GM23338 (cell line): ENCODE data around the gene RGS6. TPM values are rescaled to one million over a fixed set of nuclear protein-coding genes. Genes with fewer than 3 reads are reported as not detected.

Experiments
- ATAC-seq: fragments of 200-7000 bp; cut with Tn5 transposase; 3 replicates; pipeline ENCODE4 v1.9.1; 2020
- DNase-seq: peaks from one replicate; pipeline ENCODE4 v3.0.0-alpha.2; 2015; ENCODE audit warnings: low spot score
- H2AFZ ChIP-seq: fragments of 200-600 bp; sonication (generic); 2 replicates; pipeline ENCODE4 v1.8.0; 2016; ENCODE audit warnings: antibody characterized with exemption, mild to moderate bottlenecking, moderate library complexity
- H3F3A ChIP-seq: fragments of 200-600 bp; sonication (generic); replicated peaks from 2 replicates; pipeline ENCODE4 v1.8.0; 2017; ENCODE audit warnings: antibody characterized with exemption, mixed run types, low read depth
- H3K27ac ChIP-seq: fragments of 200-600 bp; sonication (generic); 2 replicates; pipeline ENCODE4 v1.6.1; 2016; ENCODE audit warnings: low read depth
- H3K27me3 ChIP-seq: fragments of 200-600 bp; sonication (generic); 2 replicates; pipeline ENCODE4 v1.8.0; 2016; ENCODE audit warnings: mild to moderate bottlenecking, mixed run types, moderate library complexity; ENCODE audit not compliant: insufficient read depth
- H3K36me3 ChIP-seq: fragments of 200-600 bp; sonication (generic); 2 replicates; pipeline ENCODE4 v1.8.0; 2016; ENCODE audit warnings: mild to moderate bottlenecking; ENCODE audit not compliant: insufficient read depth
- H3K4me1 ChIP-seq: fragments of 200-600 bp; sonication (generic); 2 replicates; pipeline ENCODE4 v1.8.0; 2016; ENCODE audit warnings: mild to moderate bottlenecking, moderate library complexity; ENCODE audit not compliant: insufficient read depth
- H3K4me2 ChIP-seq: fragments of 200-600 bp; sonication (generic); 2 replicates; pipeline ENCODE4 v1.7.1; 2017; ENCODE audit warnings: mixed run types
- H3K4me3 ChIP-seq: fragments of 200-600 bp; sonication (generic); 2 replicates; pipeline ENCODE4 v1.6.1; 2016; ENCODE audit warnings: mixed run types
- H3K79me2 ChIP-seq: fragments of 200-600 bp; sonication (generic); replicated peaks from 2 replicates; pipeline ENCODE4 v1.8.0; 2017; ENCODE audit warnings: mild to moderate bottlenecking; ENCODE audit not compliant: insufficient read depth
- H3K9me2 ChIP-seq: fragments of 200-600 bp; sonication (generic); 2 replicates; pipeline ENCODE4 v1.8.0; 2017; ENCODE audit not compliant: insufficient read depth
- H4K20me1 ChIP-seq: fragments of 200-600 bp; sonication (generic); replicated peaks from 2 replicates; pipeline ENCODE4 v1.8.0; 2017; ENCODE audit warnings: mild to moderate bottlenecking; ENCODE audit not compliant: insufficient read depth
- H3K27ac Mint-ChIP-seq: 2 replicates; pipeline ENCODE4 v1.8.0; 2020; ENCODE audit warnings: inconsistent platforms, mild to moderate bottlenecking, moderate library complexity, mixed read lengths
- H3K27me3 Mint-ChIP-seq: 3 replicates; pipeline ENCODE4 v1.8.0; 2022; ENCODE audit warnings: low read depth, mild to moderate bottlenecking, moderate library complexity, mixed read lengths, inconsistent platforms; ENCODE audit not compliant: insufficient read depth, poor library complexity
- H3K36me3 Mint-ChIP-seq: 3 replicates; pipeline ENCODE4 v1.8.0; 2021; ENCODE audit warnings: low read depth, mild to moderate bottlenecking, inconsistent platforms, moderate library complexity, mixed read lengths
- H3K4me1 Mint-ChIP-seq: 3 replicates; pipeline ENCODE4 v1.8.0; 2020; ENCODE audit warnings: mild to moderate bottlenecking, inconsistent platforms, mixed read lengths
- H3K4me3 Mint-ChIP-seq: 3 replicates; pipeline ENCODE4 v1.8.0; 2021; ENCODE audit warnings: moderate library complexity, mild to moderate bottlenecking, inconsistent platforms, mixed read lengths
- H3K9me3 Mint-ChIP-seq: 3 replicates; pipeline ENCODE4 v1.8.0; 2020; ENCODE audit warnings: moderate library complexity, mild to moderate bottlenecking, inconsistent platforms, mixed read lengths
- CREB1 ChIP-seq: fragments of 250-450 bp; sonication (Bioruptor Pico); IDR thresholded peaks from 2 replicates; pipeline ENCODE4 v1.5.0; 2020; ENCODE audit warnings: low read depth, mild to moderate bottlenecking, moderate library complexity
- EZH2 ChIP-seq: fragments of 200-600 bp; sonication (generic); IDR thresholded peaks from one replicate; pipeline ENCODE4 v1.8.0; 2017; ENCODE audit warnings: antibody characterized with exemption, mild to moderate bottlenecking, low read depth; ENCODE audit not compliant: unreplicated experiment
- EZH2phosphoT487 ChIP-seq: fragments of 200-600 bp; sonication (generic); IDR thresholded peaks from one replicate; pipeline ENCODE4 v1.8.1; 2018; ENCODE audit warnings: antibody characterized with exemption; ENCODE audit not compliant: unreplicated experiment
- JUNB ChIP-seq: IDR thresholded peaks from one replicate; pipeline ENCODE4 v1.6.1; 2016; ENCODE audit warnings: antibody characterized with exemption; ENCODE audit not compliant: unreplicated experiment
- NANOG ChIP-seq: IDR thresholded peaks from 2 replicates; pipeline ENCODE4 v1.6.1; 2016; ENCODE audit warnings: antibody characterized with exemption, borderline replicate concordance
- POLR2AphosphoS5 ChIP-seq: IDR thresholded peaks from 2 replicates; pipeline ENCODE4 v1.6.1; 2016; ENCODE audit warnings: antibody characterized with exemption, low read depth
- REST ChIP-seq: IDR thresholded peaks from one replicate; pipeline ENCODE4 v1.6.1; 2018; ENCODE audit warnings: antibody characterized with exemption; ENCODE audit not compliant: unreplicated experiment
- STAT1 ChIP-seq: IDR thresholded peaks from one replicate; pipeline ENCODE4 v1.6.1; 2016; ENCODE audit warnings: antibody characterized with exemption; ENCODE audit not compliant: unreplicated experiment
- ZNF114 ChIP-seq: fragments of 250-450 bp; sonication (Bioruptor Pico); IDR thresholded peaks from 2 replicates; pipeline ENCODE4 v1.5.0; 2020; ENCODE audit warnings: mild to moderate bottlenecking, moderate library complexity
- ZNF331 ChIP-seq: fragments of 250-450 bp; sonication (Bioruptor Pico); IDR thresholded peaks from 2 replicates; pipeline ENCODE4 v1.5.0; 2020; ENCODE audit warnings: low read depth, mild to moderate bottlenecking, moderate library complexity
- polyA plus RNA-seq: library from polyadenylated mRNA; unstranded; fragments of >200 nt; fragmentation: Nextera tagmentation; extraction: Ambion mirVana; gene quantifications from 2 replicates; pipeline ENCODE4 v1.2.1, GENCODE V29; 2016
- total RNA-seq: library from RNA; depleted of rRNA; stranded (reverse); fragments of >200 nt; shearing (Covaris generic); gene quantifications from 2 replicates; pipeline ENCODE4 v1.2.3, GENCODE V29; 2014
- TF ChIP-seq, protein P1 (sequence below), 2 experiments: fragments of 200-600 bp in 1 of 2; sonication (generic) in 1 of 2; conservative IDR thresholded peaks; 2 replicates each; pipeline versions ENCODE4 v1.5.1 to v1.6.1; 2016 to 2017; ENCODE audit warnings: antibody characterized with exemption in 2 of 2, low read depth in 2 of 2, mild to moderate bottlenecking in 2 of 2, moderate library complexity in 1 of 2
- TF ChIP-seq, protein P2 (sequence below): IDR thresholded peaks from 2 replicates; pipeline ENCODE4 v1.6.1; 2016; ENCODE audit warnings: antibody characterized with exemption

RGS6 gene
- total and polyA plus RNA-seq, 2 experiments from 2014 or later = 0.66 to 0.83 TPM

- no peaks in the 10 kb centered on the region for H3K79me2 ChIP-seq
- no peaks in the 10 kb centered on the region for H3K36me3 ChIP-seq
- no peak overlapping the region for H3K4me3 Mint-ChIP-seq
- H3K4me2 ChIP-seq = no peak overlapping the region
- peaks cover 13% of the 10 kb centered on the region for H3K9me3 Mint-ChIP-seq
- H3K27ac Mint-ChIP-seq = no peak overlapping the region
- TF ChIP-seq, protein P1, sequence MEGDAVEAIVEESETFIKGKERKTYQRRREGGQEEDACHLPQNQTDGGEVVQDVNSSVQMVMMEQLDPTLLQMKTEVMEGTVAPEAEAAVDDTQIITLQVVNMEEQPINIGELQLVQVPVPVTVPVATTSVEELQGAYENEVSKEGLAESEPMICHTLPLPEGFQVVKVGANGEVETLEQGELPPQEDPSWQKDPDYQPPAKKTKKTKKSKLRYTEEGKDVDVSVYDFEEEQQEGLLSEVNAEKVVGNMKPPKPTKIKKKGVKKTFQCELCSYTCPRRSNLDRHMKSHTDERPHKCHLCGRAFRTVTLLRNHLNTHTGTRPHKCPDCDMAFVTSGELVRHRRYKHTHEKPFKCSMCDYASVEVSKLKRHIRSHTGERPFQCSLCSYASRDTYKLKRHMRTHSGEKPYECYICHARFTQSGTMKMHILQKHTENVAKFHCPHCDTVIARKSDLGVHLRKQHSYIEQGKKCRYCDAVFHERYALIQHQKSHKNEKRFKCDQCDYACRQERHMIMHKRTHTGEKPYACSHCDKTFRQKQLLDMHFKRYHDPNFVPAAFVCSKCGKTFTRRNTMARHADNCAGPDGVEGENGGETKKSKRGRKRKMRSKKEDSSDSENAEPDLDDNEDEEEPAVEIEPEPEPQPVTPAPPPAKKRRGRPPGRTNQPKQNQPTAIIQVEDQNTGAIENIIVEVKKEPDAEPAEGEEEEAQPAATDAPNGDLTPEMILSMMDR (conservative IDR thresholded peaks at IDR 0.05; ENCODE audit: low read depth in 2 of 2) = peak in 1 of 2 experiments; percentile 28; a peak in 1 of 4 replicates
- TF ChIP-seq ZNF331 (CRISPR knock-in tag) = no peak
- TF ChIP-seq, protein P2, sequence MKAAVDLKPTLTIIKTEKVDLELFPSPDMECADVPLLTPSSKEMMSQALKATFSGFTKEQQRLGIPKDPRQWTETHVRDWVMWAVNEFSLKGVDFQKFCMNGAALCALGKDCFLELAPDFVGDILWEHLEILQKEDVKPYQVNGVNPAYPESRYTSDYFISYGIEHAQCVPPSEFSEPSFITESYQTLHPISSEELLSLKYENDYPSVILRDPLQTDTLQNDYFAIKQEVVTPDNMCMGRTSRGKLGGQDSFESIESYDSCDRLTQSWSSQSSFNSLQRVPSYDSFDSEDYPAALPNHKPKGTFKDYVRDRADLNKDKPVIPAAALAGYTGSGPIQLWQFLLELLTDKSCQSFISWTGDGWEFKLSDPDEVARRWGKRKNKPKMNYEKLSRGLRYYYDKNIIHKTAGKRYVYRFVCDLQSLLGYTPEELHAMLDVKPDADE = no peak
- no peak for TF ChIP-seq EZH2phosphoT487
- H4K20me1 ChIP-seq = no peaks in the 10 kb centered on the region
- DNase-seq (peak; percentile 17), ATAC-seq (no peak)
- peaks cover 3% of the 10 kb centered on the region; the same call in 2 of the 3 replicates for H3K36me3 Mint-ChIP-seq
- H3K27me3 ChIP-seq = no peaks in the 10 kb centered on the region
- H3K9me2 ChIP-seq = no peaks in the 10 kb centered on the region; the same call in 1 of the 2 replicates
- no peak overlapping the region for H2AFZ ChIP-seq
- peaks cover 7% of the 10 kb centered on the region for H3K27me3 Mint-ChIP-seq
- H3K27ac ChIP-seq = no peak overlapping the region
- H3K4me3 ChIP-seq = no peak overlapping the region
- H3F3A ChIP-seq = no peaks in the 10 kb centered on the region
- H3K4me1 Mint-ChIP-seq = no peaks in the 10 kb centered on the region
- no peaks in the 10 kb centered on the region for H3K4me1 ChIP-seq
Measured at GRCh38 chr14:72236629-72237028, 304.4 kb downstream of the RGS6 start.

- DNase-seq (no peak), ATAC-seq (no peak)
- Histone ChIP-seq H3K4me2 (no peak overlapping the region), H3K79me2 (no peaks in the 10 kb centered on the region), H3K36me3 (no peaks in the 10 kb centered on the region), H3K27me3 (no peaks in the 10 kb centered on the region), H3F3A (no peaks in the 10 kb centered on the region), H2AFZ (no peak overlapping the region), H3K4me1 (no peaks in the 10 kb centered on the region), H3K4me3 (no peak overlapping the region), H3K27ac (no peak overlapping the region), H4K20me1 (no peaks in the 10 kb centered on the region), H3K9me2 (no peaks in the 10 kb centered on the region; the same call in 1 of the 2 replicates)
- Mint-ChIP-seq H3K36me3 (peaks cover 11% of the 10 kb centered on the region; the same call in 2 of the 3 replicates), H3K9me3 (peaks cover 15% of the 10 kb centered on the region), H3K27me3 (peaks cover 4% of the 10 kb centered on the region), H3K4me1 (peaks cover 3% of the 10 kb centered on the region; the same call in 2 of the 3 replicates), H3K27ac (no peak overlapping the region), H3K4me3 (no peak overlapping the region)
- TF ChIP-seq EZH2 (no peak), NANOG (no peak), ZNF114 (CRISPR knock-in tag) (no peak), EZH2phosphoT487 (no peak), POLR2AphosphoS5 (no peak), CREB1 (CRISPR knock-in tag) (no peak), ZNF331 (CRISPR knock-in tag) (no peak), REST (no peak), JUNB (no peak), STAT1 (no peak)
- TF ChIP-seq, protein P1 (conservative IDR thresholded peaks at IDR 0.05; ENCODE audit: low read depth in 2 of 2) = no peak
- TF ChIP-seq, protein P2 = no peak
Measured at GRCh38 chr14:72237722-72238666, 305.8 kb downstream of the RGS6 start.
